OCI-LY7 (cell line): ENCODE data around the gene B4GALNT4. TPM values are rescaled to one million over a fixed set of nuclear protein-coding genes. Genes with fewer than 3 reads are reported as not detected.
A peak's percentile ranks its signal among the peaks of the same experiment; 100 is the strongest.

Source experiments
- BruUV-seq: library from RNA; stranded (reverse); fragments of 400-500 nt; replicated peaks from 2 replicates; lab custom pipeline; 2021; lab: Mats Ljungman, UMichigan
- CTCF ChIA-PET: fragments of 300-600 bp; sonication (Branson Sonifier 250); formaldehyde crosslinking; loops from one replicate; lab custom pipeline; 2022; ENCODE audit warnings: antibody characterized with exemption; ENCODE audit not compliant: unreplicated experiment; lab: Charles Lee
- POLR2A ChIA-PET: fragments of 300-600 bp; sonication (Branson Sonifier 250); formaldehyde crosslinking; loops from one replicate; lab custom pipeline; 2022; ENCODE audit warnings: antibody characterized with exemption; lab: Charles Lee
- DNase-seq: peaks from one replicate; pipeline ENCODE4 v3.0.0-alpha.2; 2015; ENCODE audit warnings: low spot score
- H2AFZ ChIP-seq: fragments of 200-600 bp; sonication (generic), shearing (Covaris generic); 2 replicates; pipeline ENCODE4 v1.6.1; 2014; ENCODE audit warnings: mild to moderate bottlenecking, antibody characterized with exemption, low read length, moderate library complexity
- H3K27ac ChIP-seq: fragments of 200-600 bp; sonication (generic); 2 replicates; pipeline ENCODE4 v1.5.1; 2014; ENCODE audit warnings: mixed run types, low read depth, mild to moderate bottlenecking, moderate library complexity, low read length, inconsistent platforms; ENCODE audit not compliant: poor library complexity, severe bottlenecking
- H3K36me3 ChIP-seq: fragments of 200-600 bp; sonication (generic); 2 replicates; pipeline ENCODE4 v1.6.1; 2014; ENCODE audit warnings: mild to moderate bottlenecking, antibody characterized with exemption, low read length, moderate library complexity, mixed read lengths; ENCODE audit not compliant: insufficient read depth
- H3K4me1 ChIP-seq: fragments of 200-600 bp; sonication (generic); 2 replicates; pipeline ENCODE4 v1.5.1; 2014; ENCODE audit warnings: mild to moderate bottlenecking, low read length; ENCODE audit not compliant: insufficient read depth, poor library complexity, severe bottlenecking
- H3K4me2 ChIP-seq: fragments of 200-600 bp; sonication (generic); 2 replicates; pipeline ENCODE4 v1.6.1; 2014; ENCODE audit warnings: mild to moderate bottlenecking, low read length
- H3K4me3 ChIP-seq: fragments of 200-600 bp; sonication (generic); 2 replicates; pipeline ENCODE4 v1.5.1; 2014; ENCODE audit warnings: mild to moderate bottlenecking, low read depth, low read length; ENCODE audit not compliant: poor library complexity, severe bottlenecking
- H3K79me2 ChIP-seq: fragments of 200-600 bp; sonication (generic); 2 replicates; pipeline ENCODE4 v1.6.1; 2016; ENCODE audit warnings: low read depth, mild to moderate bottlenecking, low read length, moderate library complexity, mixed read lengths; ENCODE audit not compliant: insufficient read depth
- H3K9me2 ChIP-seq: fragments of 200-600 bp; sonication (generic); 2 replicates; pipeline ENCODE4 v1.6.1; 2016; ENCODE audit warnings: mild to moderate bottlenecking, low read length, mixed read lengths; ENCODE audit not compliant: insufficient read depth
- H3K9me3 ChIP-seq: fragments of 200-600 bp; sonication (generic); 2 replicates; pipeline ENCODE4 v1.6.1; 2014; ENCODE audit warnings: mild to moderate bottlenecking, mixed run types, low read length, mixed read lengths
- H4K20me1 ChIP-seq: fragments of 200-600 bp; sonication (generic); 2 replicates; pipeline ENCODE4 v1.6.1; 2014; ENCODE audit warnings: mild to moderate bottlenecking, antibody characterized with exemption, low read length, moderate library complexity, mixed read lengths; ENCODE audit not compliant: insufficient read depth
- EZH2phosphoT487 ChIP-seq: fragments of 200-600 bp; sonication (generic); IDR thresholded peaks from 2 replicates; pipeline ENCODE4 v1.6.1; 2018; ENCODE audit warnings: low read depth, borderline replicate concordance, mild to moderate bottlenecking, mixed run types, antibody characterized with exemption, low read length, moderate library complexity, mixed read lengths
- intact Hi-C: fragments of 100-400 bp; cut with micrococcal nuclease; formaldehyde crosslinking; loops from one replicate; pipeline ENCODE4 v1.10.0; 2022; ENCODE audit not compliant: unreplicated experiment
- total RNA-seq, 2 experiments: library from RNA; depleted of rRNA in 1 of 2; stranded (reverse); fragments of >200 nt in 1 of 2; shearing (Covaris generic) in 1 of 2; gene quantifications; 2 replicates each; pipeline ENCODE4 v1.2.3, GENCODE V29; 2014 to 2022
- TF ChIP-seq, protein P1 (sequence below): fragments of 200-600 bp; sonication (generic); conservative IDR thresholded peaks from 2 replicates; pipeline ENCODE4 v1.5.1; 2014; ENCODE audit warnings: mild to moderate bottlenecking, antibody characterized with exemption, low read length, moderate library complexity, mixed read lengths

The B4GALNT4 gene
- total RNA-seq, 2 experiments from 2014 or later, result not detected

DNA sequence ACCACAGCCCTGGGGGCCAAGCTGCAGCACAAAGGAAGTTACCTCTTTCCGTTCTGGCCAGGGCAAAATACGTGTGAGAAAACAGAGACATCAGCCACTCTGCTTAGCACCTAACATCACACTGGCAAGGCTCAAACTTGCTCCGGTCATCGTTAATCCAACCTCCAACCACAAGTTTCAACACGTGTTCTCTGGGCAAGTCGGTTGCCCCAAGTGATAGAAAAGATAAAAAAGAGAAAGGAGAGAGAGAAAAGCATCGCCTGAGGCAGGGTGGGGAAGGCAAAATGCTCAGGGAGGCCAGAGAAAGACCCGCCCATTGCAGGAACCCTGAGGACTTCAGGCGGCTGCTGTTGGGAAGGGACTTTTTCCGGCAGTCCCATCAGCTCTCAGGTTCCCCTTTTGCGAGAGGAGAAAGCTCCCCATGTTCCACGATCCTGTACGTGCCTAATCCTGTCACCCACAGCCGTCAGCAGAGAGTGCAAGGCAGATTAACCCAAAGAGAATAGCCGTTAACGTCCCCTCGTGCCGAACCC is 18.5 kb upstream of the B4GALNT4 start:
- no TSS peak for BruUV-seq
- peak; percentile 54 for DNase-seq

DNA sequence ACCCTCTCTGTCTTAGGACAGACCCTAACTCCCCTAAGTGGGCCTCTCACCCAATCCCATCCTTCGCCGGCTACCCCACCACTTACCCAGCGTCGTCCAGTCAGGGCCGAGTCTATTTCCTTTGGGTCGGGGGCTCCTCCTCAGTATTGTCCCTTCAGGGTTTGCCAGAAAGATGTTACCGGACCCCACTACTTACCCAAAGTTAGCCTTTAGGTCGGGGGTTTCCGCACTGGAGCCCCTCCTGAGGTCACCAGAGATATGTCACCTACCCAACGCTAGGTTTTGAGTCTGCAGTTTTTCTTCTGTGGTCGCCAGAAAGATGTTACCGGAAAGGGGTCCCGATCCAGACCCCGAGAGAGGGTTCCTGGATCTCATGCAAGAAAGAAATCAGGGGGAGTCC is 17.9 kb upstream of the B4GALNT4 start:
- ChIA-PET CTCF (no interaction called here), POLR2A (interaction anchor here (0.9 to 1.4 kb wide), 2 partner anchors 11 to 22 kb away, joined by 3 to 6 read pairs; no protein-coding TSS in a partner anchor)
- Histone ChIP-seq H3K4me1 (peaks cover 77% of the 10 kb centered on the region), H3K9me3 (no peaks in the 10 kb centered on the region), H3K9me2 (no peaks in the 10 kb centered on the region), H4K20me1 (no peaks in the 10 kb centered on the region), H3K27ac (no peak overlapping the region), H3K79me2 (no peaks in the 10 kb centered on the region), H3K36me3 (no peaks in the 10 kb centered on the region), H3K4me2 (peak overlapping the region; percentile 55; the same call in 1 of the 2 replicates), H3K4me3 (no peak overlapping the region), H2AFZ (peak overlapping the region; percentile 77; the same call in 1 of the 2 replicates)
- intact Hi-C loops, result loop anchor here (1.0 kb wide), 1 partner anchor 23 kb away; no protein-coding TSS in a partner anchor
- no peak for TF ChIP-seq EZH2phosphoT487
- TF ChIP-seq, protein P1, sequence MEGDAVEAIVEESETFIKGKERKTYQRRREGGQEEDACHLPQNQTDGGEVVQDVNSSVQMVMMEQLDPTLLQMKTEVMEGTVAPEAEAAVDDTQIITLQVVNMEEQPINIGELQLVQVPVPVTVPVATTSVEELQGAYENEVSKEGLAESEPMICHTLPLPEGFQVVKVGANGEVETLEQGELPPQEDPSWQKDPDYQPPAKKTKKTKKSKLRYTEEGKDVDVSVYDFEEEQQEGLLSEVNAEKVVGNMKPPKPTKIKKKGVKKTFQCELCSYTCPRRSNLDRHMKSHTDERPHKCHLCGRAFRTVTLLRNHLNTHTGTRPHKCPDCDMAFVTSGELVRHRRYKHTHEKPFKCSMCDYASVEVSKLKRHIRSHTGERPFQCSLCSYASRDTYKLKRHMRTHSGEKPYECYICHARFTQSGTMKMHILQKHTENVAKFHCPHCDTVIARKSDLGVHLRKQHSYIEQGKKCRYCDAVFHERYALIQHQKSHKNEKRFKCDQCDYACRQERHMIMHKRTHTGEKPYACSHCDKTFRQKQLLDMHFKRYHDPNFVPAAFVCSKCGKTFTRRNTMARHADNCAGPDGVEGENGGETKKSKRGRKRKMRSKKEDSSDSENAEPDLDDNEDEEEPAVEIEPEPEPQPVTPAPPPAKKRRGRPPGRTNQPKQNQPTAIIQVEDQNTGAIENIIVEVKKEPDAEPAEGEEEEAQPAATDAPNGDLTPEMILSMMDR, result no peak
- no TSS peak for BruUV-seq
- DNase-seq, result no peak

More for the DNA sequence above, 18.5 kb upstream of the B4GALNT4 start:
- Histone ChIP-seq H3K27ac (peak overlapping the region; percentile 52), H3K4me2 (peak overlapping the region; percentile 55), H3K4me1 (peaks cover 72% of the 10 kb centered on the region), H3K4me3 (no peak overlapping the region), H3K79me2 (no peaks in the 10 kb centered on the region), H3K9me2 (no peaks in the 10 kb centered on the region), H3K9me3 (no peaks in the 10 kb centered on the region), H3K36me3 (no peaks in the 10 kb centered on the region), H2AFZ (peak overlapping the region; percentile 77), H4K20me1 (no peaks in the 10 kb centered on the region)
- CTCF ChIA-PET, result no interaction called here
- POLR2A ChIA-PET, result interaction anchor here (0.9 to 1.4 kb wide), 2 partner anchors 11 to 22 kb away, joined by 3 to 6 read pairs; no protein-coding TSS in a partner anchor
- TF ChIP-seq, protein P1, result no peak
- TF ChIP-seq EZH2phosphoT487, result no peak
- intact Hi-C loops, result loop anchor here (1.0 kb wide), 1 partner anchor 22 kb away; no protein-coding TSS in a partner anchor
